ENCODE measurements around the gene CA10.

DNA sequence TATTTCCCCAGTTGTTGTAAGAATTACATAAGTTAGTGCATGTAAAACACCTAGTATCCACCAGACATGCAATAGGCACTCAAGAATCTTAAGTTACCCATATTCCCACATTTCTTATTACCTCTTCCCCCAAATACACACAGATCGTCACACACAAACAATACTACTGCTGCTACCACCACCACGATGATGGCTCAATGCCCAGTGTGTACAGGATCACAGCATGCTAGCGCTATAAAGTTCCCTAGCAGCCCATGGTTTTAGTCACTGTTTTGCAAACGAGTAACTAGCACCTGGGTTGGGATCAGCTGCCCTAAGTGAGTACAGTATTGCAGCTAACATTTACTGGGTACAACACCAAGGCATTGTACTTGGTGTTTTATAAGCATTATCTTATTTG lies 486.4 kb downstream of the CA10 start:
- TF ChIP-seq, protein P1, sequence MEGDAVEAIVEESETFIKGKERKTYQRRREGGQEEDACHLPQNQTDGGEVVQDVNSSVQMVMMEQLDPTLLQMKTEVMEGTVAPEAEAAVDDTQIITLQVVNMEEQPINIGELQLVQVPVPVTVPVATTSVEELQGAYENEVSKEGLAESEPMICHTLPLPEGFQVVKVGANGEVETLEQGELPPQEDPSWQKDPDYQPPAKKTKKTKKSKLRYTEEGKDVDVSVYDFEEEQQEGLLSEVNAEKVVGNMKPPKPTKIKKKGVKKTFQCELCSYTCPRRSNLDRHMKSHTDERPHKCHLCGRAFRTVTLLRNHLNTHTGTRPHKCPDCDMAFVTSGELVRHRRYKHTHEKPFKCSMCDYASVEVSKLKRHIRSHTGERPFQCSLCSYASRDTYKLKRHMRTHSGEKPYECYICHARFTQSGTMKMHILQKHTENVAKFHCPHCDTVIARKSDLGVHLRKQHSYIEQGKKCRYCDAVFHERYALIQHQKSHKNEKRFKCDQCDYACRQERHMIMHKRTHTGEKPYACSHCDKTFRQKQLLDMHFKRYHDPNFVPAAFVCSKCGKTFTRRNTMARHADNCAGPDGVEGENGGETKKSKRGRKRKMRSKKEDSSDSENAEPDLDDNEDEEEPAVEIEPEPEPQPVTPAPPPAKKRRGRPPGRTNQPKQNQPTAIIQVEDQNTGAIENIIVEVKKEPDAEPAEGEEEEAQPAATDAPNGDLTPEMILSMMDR (IDR thresholded peaks at IDR 0.05; ENCODE audit: insufficient read depth, low read length) = no peak
- no peak for TF ChIP-seq POLR2AphosphoS5 (IDR thresholded peaks at IDR 0.05; ENCODE audit: low read depth)

All from HL-60 (cell line).